ENCODE data around the gene SEC14L2.

Gene SEC14L2

GRCh38 chr22:30408388-30409102 lies 11.7 kb downstream of the SEC14L2 start:
- DNase-seq: no peak

GRCh38 chr22:30411780-30412179 lies 15.0 kb downstream of the SEC14L2 start:
- no peak for DNase-seq

DNA sequence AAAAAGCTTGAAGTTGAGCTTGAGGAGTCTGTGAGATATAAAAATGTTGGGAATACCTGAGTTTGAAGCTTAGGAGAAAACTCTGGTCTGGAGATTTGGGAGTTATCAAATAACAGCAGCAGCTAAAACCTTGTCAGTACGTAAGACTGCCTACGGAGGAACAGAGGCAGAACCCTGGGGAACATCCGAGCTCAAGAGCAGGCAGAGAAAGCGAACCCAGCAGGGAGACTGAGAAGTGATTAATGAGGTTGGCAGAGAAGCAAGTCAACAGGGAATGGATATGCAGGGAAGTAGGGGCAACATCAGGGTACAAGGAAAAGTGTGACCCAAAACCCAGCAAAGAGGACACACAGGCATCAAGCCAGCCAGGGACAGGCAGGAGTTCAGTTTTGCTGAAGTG lies 16.2 kb downstream of the SEC14L2 start:
- DNase-seq: no peak

GRCh38 chr22:30413745-30414524 lies 17.1 kb downstream of the SEC14L2 start:
- no peak for DNase-seq

GRCh38 chr22:30414525-30415047 lies 17.8 kb downstream of the SEC14L2 start:
- no peak for DNase-seq

- no peak for DNase-seq
Measured at GRCh38 chr22:30416403-30416802, 19.6 kb downstream of the SEC14L2 start.

DNA sequence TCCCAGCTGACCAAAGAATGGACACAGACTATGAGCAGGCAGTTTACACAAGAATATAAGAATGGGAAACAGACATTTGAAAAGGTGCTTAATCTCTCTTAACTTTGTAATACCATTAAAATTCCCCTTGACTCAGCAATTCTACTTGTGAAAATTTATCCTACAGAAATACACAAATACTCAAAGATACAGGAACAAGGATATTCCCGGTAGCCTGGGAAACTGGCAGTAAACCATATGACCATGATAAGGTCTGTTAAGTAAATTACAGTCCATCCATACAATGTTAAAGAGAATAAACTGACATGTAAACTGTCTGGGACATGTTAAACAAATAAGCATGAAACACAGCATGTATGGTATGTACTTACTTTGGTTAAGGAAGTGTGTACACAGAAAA lies 20.0 kb downstream of the SEC14L2 start:
- DNase-seq: no peak

GRCh38 chr22:30420347-30421125 lies 23.7 kb downstream of the SEC14L2 start:
- no peak for DNase-seq

- no peak for DNase-seq
Measured at GRCh38 chr22:30421695-30422480, 25.1 kb downstream of the SEC14L2 start.

GRCh38 chr22:30422481-30423300 lies 25.9 kb downstream of the SEC14L2 start:
- DNase-seq: peak; percentile 92

GRCh38 chr22:30423301-30423958 lies 26.6 kb downstream of the SEC14L2 start:
- DNase-seq: peak; percentile 91

GRCh38 chr22:30423959-30424533 lies 27.2 kb downstream of the SEC14L2 start:
- DNase-seq: peak; percentile 100

- DNase-seq: peak; percentile 57
Measured at GRCh38 chr22:30424534-30425326, 27.9 kb downstream of the SEC14L2 start.

GRCh38 chr22:30425327-30425615 lies 28.5 kb downstream of the SEC14L2 start:
- DNase-seq: no peak

DNA sequence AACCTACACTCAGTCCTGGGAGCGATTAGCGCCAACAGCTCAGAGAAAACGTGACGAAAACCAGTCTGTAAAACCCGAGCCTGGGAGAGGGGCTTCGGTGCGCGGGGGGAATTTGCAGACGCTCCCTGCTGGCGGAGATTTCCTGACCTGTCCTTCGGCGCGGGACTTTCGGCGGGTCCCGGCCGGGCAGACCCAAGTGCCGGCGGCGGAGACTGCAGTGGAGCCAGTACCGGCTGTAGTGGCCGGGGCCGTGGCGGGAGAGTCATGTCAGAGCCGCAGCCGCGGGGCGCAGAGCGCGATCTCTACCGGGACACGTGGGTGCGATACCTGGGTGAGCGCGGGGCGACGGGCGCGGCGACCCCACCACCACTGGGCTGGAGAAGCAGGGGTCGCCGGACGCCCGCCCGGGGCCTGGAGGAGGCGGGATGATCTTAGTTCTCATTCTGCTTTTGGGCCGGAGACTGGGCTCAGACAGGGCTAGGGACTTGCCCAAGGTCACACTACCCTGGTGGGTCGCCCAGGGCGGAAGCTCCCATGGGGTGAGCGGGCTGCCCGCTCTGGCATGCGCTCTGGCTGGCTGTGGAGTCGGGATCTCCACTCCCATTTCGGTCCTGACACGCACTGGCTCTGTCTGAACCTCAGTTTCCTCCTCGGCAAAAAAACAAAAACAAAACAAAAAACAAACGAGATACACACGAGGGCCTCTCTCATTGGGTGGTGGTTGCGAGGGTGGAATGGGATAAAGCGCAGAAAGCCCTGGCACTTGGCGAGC lies 29.0 kb downstream of the SEC14L2 start, which contains the start of gene MTFP1:
TSS of gene MTFP1 (plus strand) at position 153 of the 772 bp plus-strand sequence. CDS start at position 265, 112 bp downstream.
- DNase-seq: peak; percentile 83

DNA sequence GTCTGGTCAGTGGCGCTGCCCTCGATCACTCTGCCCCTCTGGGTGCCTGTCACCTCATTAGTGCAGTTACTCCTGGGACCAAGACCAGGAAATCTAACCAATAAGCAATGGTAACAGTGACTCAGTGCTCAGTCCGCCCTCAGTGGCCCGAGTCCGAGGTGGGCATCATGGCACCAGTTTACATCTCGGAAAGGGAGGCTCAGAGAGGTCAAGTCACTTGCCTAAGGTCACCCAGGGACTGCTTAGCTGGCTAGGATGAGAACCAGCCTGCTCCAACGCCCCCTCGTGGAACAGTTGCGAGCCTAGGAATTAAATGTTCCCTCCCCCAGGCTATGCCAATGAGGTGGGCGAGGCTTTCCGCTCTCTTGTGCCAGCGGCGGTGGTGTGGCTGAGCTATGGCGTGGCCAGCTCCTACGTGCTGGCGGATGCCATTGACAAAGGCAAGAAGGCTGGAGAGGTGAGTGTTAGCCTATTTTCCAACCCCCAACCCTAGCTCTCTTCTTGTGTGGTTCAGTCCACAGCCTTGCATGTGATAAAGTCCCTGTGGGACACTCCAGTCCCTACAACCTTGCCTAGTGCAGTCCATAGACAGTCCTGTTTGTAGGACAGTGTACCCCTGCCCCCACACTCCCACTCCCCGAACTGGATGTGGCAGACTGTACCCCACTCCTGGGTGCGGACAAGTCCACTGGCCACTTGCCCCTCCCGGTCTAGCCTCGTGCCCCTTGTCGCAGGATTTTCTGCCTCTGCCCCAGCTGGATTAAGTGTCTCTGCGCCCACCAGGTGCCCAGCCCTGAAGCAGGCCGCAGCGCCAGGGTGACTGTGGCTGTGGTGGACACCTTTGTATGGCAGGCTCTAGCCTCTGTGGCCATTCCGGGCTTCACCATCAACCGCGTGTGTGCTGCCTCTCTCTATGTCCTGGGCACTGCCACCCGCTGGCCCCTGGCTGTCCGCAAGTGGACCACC lies 29.9 kb downstream of the SEC14L2 start:
- DNase-seq: peak; percentile 92

DNA sequence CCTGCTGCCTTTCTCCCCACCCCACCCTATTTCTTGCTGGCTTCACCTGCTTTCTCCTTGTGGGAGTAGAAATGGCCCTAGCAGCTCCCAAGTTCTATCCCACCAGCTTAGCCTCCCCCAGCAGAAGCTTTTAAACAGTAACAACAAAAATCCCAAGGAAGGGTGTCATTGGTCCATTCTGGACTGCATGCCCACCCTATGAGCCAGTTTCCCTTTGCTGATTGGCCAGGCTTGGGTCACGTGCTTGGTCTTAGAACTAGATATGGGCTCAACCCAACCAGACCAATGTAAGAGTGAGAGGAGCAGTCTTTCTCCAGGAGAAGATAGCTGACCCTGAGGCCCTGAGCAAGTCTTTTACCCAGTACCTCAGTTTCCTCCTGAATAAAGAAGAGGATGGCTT lies 31.1 kb downstream of the SEC14L2 start:
- no peak for DNase-seq

DNA sequence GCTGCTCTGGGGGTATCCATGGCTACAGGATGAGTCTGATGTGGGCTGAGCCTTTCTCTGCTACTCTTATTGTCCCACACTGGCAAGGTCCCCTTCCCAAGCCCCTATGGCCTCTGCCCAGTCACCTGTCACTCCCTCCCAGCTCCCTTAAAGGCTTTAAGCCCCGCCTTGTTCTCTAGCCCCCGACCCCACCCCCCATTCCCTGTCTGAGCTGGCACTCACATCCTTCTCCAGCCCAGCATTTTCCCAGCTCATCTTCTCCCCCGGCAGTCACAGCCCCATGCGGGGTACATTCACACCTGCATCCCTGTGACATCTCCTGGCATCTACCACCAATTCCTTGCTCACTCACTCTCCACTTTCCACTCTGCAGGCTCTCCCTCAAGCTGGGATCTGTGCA lies 33.1 kb downstream of the SEC14L2 start:
- no peak for DNase-seq
